ENCODE results near the gene JTB.

The JTB gene

DNA sequence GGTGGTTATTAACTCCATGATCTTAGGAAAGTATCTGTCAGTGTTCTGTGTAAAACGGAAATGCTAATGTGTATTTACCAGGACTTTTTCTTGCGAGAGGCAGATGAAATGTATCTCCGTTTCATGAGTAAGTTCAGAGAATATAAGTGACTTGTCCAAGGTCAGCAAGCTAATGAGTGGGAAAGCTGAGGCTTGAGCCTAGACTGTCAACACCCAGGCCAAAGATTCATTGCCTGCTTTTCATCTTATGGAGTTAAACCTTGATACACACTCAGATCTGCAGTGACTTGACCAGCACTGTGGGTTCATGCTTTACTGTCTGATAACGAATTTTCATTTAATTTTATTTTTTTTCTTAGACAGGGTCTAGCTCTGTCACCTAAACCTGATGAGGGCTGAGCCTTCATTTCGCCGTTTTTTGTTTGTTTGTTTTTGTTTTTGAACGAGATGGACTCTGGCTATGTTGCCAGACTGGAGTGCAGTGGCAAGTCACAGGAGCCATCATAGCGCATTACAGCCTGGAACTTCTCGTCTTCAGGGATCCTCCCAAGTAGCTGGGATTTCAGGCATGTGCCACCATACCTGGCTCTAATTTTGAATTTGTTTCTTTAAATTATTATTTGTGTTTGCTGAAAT is 918 bp upstream of the JTB start:
- DNase-seq, result no peak

DNA sequence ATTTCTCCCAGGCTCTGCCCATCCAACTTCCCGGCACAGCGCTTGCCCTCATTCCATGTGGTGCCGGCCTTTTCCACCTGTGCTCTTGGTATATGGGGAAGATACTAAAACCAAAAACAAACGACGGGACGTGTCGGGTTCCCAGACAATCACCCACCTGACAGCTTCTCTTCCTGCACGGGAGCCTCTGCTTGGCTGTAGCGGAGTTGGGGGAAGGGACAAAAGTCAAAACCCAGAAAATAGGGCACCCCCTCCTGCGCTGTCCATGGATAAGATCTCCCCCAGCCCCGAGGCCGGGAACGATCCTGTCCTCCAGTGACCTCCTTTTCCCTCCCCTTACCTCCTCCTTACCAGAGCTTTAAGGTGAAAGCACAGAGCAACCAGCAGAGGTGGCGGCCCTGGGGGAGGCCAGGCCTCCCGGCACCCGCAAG is 640 bp downstream of the JTB start:
- DNase-seq, result no peak

DNA sequence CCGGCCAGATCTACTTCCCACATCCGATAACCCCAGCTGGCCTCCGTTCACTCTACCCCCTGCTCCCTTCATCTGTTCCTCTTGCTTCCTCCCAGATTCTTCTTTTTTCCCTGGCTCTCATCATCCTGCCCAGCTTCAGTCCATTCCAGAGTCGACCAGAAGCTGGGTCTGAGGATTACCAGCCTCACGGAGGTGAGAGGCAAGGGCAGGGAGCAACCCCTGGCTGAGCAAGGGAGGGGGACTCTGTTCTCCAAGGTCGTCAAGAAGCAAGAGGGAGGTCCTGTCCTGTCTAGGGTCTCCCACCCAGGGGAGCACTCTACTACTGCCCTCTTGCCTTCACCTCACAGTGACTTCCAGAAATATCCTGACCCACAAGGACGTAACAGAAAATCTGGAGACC is 3.9 kb downstream of the JTB start:
- no peak for DNase-seq

DNA sequence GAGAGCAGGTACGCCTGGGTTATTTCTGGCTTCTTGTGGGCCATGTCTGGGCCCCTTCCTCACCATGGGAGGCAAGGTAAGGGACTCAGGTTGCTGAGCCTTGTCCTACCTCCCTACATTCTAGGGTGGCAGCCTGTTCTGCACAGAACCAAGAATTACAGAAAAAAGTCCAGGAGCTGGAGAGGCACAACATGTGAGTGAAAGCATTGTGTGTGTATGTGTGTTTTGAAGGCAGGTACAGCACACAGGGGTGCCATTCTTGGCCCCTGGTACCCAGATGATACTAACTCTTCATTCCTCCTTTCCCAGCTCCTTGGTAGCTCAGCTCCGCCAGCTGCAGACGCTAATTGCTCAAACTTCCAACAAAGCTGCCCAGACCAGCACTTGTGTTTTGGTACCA is 4.4 kb downstream of the JTB start:
- DNase-seq, result no peak

DNA sequence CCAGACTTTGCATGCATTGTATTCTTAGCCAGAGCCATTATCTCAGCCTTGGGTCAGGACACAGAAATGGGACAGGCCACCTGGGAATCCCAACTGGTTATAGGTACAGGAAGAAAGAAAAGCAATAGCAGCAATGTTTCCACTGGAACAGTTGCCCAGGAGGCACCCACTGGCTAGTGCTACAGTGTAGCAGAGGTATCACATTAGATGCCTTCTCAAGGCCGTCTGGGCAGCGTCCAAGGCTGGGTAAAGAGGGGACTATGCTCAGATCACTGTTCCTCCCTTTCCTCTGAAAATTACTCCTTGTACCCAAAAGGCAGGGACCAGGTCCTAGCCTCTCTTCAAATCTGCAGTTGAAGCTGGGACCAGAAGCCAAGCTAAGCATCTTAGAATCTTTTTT is 7.1 kb downstream of the JTB start:
- no peak for DNase-seq

DNA sequence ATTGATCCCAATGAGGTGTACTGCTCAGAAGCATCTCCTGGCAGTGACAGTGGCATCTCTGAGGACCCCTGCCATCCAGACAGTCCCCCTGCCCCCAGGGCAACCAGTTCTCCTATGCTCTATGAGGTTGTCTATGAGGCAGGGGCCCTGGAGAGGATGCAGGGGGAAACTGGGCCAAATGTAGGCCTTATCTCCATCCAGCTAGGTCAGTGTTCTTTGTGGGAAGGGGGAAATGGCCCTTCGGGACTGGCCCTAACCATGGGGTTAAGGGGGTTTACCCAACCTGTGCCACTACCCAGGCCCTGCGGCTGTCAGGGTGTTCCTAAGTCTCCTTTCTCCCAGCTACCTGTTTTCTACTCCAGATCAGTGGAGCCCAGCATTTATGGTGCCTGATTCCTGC is 8.5 kb downstream of the JTB start:
- DNase-seq, result no peak

DNA sequence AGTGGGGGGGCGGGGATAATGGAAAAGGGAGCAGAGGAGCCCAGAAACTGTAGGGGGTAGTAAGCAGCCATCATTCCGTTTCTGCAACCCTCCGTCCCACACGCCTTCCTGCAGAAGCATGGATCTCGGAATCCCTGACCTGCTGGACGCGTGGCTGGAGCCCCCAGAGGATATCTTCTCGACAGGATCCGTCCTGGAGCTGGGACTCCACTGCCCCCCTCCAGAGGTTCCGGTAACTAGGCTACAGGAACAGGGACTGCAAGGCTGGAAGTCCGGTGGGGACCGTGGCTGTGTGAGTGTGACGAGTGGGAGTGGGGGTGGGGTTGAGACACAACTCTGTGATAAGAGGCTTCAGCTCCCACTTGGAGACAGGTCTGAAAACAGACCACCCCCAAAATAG is 9.1 kb downstream of the JTB start:
- no peak for DNase-seq

DNA sequence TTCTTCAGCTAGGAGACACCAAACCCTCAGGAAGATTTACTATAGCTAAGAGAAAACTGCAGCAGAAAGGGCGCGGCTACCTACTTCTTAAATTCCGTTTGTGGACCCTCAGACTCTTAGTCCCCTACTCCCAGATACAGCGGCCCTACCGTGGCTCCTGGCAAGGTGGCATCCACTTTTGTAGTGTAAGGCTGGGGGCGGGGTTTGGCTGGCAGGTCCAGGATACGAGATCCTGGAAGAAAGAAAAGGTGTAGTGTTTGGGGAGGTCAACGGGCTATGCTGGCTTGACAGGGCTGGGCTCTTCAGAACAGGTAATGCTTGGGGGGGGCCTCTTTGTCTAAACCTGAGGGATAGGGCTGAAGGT is 9.5 kb downstream of the JTB start:
- no peak for DNase-seq

DNA sequence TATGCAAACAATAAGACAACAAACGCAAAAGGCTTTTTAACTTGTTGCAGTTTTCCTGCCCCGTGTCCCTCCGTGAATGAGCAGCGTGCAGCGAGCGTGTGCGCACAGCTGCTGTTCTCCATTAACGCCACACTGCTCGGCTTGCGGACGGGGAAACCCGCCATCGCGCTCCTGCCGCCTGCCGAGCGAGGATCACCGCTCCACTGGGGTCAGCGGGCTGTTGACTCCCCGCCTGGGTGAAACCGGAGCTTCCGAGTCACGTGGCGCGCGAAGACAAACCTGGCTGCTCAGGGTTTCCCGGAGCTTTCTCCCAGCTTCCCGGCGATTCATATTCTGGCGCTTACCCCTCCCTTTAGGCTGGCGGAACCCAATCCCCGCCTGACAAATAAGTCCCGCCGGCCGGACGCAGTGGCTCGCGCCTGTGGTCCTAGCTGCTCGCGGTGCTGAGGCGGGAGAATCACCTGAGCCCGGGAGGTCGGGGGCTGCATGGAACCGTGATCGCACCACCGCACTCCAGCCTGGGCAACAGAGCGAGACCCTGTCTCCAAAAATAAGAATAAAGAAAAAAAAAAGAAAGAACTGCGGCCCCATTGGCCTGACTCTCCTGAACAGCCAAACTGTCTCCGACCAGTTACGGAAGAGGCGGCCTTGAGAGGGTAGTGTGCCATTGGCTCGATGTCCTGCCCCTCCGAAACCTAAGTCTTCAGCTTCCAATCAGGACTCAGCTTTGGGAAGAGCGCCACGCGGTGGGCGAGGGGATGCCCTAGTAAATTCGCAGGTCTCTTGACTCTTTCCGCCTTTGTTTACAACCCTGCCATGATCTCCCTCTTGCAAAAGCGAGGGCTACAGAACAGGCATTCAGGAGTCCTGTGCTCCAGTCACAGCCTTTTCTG is 10.1 kb downstream of the JTB start, which contains the start of gene CREB3L4:
Gene CREB3L4, plus strand, starts transcription at position 796 of the 893 bp plus-strand sequence. CDS start 624 bp downstream, outside the sequence.
- DNase-seq, result peak; percentile 90

DNA sequence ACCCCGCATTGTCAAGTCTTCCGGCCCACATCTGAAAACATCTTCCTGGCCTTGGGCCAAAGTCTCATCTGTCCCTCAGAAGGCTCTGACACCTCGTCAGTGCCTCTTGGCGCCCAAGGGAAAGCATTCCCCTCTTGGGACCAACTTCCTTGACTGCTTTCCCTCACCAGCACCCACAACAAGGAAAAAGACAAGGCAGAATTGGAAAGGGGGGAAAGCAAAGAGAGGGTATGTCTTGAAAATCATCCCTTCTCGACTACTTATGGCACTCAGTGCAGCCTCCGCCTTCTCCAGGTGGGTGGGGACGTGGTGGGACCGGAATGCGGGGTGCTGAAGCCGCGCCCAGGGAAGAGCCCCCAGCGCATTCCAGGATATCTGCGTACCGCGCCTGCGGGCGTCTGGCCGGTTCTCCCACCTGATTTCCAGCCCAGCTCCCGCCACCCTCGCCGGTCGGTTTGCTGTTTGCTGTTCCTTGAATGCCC is 13.6 kb downstream of the JTB start:
- DNase-seq, result peak; percentile 42

DNA sequence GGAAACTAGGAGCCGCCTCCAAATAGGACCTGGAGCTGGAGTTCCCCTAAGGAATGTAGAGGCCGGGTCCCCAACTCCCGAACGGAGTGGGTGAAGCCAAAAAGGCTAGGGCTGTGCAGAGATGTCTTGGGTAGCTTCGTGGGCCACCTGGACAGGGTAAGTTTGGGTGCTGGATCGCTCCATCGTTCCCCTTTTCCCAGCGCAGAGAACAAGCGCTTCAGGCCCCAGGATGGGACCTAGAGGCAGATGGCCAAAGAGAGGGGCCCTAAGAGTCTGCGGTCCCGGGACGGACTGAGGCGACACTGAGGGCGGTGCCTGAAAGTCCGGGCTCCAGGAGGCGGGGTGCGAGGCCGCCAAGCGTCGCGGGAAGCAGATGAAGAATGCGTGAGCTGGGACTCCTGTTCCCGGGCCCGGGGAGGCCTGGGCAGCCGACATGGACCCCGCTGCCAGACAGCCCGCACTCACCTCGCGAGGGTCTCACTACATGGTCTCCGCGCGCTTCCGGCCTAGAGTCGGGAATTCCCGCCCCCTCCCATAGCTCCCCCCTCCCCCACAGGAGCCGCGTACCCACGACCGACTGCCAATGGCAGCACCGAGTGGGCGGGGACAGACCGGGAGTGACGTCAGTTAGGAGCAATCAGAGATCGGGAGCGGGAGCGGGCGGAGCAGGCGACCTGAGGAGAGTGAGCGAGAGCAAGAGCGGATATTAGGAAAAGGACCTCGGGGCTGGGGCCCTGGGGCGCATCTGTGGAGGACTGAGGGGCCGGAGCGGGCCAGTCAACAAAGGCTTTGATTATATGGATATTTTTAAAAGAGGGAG is 14.2 kb downstream of the JTB start, which contains the start of gene SLC39A1:
Gene SLC39A1, minus strand, starts transcription at position 508 of the 820 bp plus-strand sequence. CDS start 822 bp downstream, outside the sequence.
- peak; percentile 98 for DNase-seq

DNA sequence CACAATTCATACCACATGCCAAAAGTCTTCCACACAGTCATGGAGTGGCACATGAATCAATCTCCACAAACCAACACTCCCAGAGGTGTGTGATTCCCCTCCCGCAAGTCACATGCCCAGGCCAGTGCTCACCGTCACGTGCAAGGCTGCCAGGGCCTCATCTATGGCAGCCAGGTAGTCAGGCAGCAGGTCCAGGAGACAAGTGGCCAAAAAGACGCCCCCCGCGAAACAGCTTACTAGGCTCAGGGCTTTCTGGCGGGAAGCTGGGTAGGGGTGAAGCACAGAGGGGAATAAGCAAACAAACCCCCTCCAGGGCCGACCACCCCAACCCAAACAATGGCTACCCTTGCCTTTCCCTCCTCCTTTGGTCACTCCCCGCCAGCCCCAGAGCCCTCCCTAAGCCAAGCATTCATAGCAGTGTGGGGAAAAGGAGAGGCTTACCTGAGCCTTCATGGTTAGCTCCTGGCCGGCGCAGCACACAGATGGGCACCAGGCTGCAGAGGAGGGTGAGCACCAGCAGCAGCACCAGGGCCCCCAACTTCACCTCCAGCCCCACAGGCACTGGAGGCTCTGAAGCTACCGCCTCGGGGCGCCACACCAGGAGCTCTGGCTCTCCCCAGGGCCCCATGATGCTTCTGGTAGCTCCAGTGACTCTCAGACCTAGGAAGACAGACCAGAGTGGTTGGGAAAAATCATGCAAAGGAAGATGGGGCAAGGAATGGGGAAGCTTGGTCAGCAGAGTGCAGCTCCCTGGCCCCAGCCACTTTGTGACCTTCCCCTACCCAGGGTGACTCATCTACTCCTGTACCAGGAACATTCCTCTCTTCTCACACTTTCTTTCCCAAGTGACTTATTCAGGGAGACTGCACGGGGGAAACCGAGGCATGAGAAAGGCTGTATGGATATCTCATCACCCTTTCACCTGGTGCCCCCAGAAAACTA is 15.1 kb downstream of the JTB start:
- DNase-seq, result no peak

DNA sequence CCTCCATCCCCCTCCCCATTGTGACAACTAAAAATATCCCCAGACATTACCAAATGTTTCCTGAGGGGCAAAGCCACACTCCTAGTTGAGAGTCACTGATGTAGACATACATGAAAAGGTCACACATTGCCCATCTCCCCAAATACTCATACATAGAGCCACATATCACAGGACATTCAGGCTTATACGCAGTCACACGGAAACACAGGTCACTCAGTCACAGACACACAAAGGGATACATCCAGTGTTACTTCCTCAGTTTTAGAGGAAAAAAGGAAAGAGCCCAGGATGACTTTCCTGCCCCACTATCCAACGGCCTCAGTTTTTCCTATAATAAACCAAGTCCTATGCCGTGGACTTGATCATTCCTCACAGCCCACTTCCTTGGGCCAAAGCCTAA is 16.1 kb downstream of the JTB start:
- DNase-seq, result no peak

DNA sequence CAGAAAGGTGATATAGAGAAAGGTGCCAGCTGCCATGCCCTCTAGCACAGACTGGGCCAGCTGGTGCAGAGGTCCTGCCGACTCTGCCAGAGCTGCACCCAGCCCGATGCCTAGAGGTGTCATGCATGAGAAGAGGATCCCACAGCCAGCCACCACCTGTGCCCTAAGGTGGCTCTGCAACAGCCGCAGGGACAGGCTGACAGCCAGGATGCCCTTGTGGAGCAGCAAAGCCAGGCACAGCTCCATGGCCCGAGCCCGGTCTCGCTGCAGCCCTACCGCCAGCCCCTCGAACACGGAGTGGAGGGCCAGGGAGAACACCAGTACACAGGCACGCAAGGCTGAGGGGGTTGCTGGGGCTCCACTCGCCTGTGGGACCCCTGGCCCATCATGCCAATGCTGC is 17.3 kb downstream of the JTB start:
- no peak for DNase-seq

DNA sequence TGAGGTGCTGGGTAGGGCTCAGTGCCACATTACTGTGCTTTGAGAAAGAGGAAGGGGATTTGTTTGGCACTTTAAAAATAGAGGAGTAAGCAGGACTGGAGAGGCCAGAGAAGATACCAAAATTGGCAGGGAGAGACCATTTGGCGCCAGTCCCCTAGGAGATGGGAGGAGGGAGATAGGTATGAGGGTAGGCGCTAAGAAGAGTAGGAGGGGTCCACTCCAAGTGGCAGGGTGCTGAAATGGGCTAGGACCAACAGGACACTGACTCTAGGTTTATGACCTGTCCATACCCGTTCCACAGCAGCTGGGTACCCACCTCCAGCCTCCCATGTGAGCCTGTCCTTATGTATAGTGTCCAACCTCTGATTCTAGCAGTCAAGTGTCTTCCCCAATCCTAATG is 18.0 kb downstream of the JTB start:
- no peak for DNase-seq

DNA sequence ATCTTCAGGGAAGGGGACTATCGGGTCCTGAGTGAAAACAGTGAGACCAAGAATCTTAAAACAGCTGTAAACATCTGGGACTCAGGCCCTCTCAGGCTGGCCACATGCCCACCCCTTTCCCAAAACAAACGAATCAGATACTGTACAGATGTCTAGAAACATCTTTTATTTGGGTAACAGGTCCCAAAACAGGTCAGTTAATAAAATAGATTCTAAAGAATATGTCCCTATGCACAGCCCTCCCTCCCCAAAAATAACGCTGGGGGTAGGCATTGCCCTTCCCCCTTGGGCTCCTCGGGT is 18.6 kb downstream of the JTB start:
- DNase-seq, result no peak

DNA sequence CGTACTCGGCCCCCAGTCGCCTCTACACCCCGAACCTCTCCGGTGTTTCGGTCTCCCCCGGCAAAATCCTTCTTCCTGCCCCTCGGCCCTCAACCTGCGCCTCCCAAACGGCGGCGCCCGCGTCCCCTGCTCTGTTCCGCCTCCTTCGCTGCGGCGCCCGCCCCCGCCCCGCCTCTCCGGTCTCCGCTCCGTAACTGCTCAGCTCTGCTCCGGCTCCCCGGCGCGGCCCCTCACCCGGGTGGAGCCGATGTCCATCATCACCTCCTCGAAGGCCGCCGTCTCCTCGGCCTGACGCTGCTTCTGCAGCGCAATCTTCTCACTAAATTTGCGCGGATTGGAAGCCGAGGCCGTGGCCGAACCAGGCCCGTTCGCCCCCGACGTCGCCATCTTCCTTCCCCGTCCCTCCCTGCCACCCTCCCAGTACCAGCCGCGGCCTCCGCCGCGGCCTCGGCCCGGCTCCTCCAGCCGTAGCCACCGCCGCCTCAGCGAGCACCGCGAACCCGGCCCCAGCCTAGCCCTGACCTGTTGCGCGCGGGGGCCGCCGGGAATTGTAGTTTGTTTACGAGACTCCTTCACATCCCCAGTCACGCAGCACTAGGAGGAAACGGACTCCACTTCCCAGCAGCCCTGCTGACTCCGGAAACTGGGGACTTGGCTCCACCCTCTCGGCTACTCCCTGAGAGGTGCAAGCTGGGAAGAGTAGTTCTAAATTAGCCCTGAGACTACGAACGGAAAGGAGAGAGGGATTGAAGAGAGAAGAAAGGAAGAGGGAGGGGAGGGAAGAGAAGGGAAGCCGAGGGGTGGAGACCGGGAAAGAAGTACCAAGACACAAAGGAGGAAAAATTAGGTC is 19.1 kb downstream of the JTB start, which contains the start of gene CRTC2:
Gene CRTC2, minus strand, starts transcription at position 502 of the 850 bp plus-strand sequence. Its CDS starts 115 bp downstream, at position 387.
- DNase-seq, result peak; percentile 99

DNA sequence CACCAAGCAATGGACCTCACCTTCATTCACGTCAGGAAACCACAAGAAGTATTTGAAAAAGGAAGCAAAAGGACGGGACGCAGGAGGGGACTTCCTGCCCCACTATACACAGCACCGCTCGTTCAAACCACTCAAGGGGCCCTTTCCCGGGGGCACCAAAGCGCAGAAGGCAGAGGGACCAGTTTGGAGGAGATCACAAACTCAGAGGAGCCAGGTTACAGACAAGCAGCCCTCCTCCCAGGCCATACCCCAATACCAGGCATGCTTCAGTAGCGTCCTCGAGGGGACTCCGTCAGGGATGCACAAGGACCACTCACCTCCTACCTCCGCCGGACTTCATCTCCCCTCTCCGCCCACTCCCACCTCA is 19.7 kb downstream of the JTB start:
- DNase-seq, result peak; percentile 54

DNA sequence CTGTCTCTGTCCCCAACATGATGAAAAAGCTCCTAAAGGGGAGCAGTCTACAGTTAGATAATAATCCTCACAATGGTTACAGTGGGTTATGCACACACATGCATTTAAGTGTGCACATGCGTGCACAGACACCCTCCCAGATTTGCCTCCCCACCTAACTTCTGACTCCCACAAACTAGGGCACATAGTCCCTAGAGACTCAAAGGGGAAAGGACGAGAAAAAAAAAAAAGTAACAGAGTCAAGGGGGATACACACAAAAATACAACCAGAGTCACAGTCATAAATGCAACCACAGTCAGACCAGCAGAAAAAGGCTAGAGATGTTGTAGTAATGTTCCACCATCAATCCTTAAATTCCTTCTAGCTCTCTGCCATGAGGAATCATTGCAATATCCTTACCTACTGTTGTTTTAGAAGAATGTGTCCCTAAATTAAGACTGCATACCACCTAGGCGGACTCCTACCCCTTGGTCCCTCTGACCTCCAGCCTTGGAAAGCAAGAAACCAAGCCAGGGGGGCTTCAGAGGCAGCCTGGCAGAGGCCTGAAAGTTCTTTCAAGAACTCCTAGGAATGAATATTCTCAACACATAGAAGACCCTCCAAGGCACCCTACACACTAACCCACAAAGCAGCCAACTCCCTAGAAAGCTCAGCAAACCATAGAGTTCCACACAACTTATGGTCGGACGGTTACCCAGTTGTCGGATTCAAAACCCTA is 20.3 kb downstream of the JTB start:
- no peak for DNase-seq

DNA sequence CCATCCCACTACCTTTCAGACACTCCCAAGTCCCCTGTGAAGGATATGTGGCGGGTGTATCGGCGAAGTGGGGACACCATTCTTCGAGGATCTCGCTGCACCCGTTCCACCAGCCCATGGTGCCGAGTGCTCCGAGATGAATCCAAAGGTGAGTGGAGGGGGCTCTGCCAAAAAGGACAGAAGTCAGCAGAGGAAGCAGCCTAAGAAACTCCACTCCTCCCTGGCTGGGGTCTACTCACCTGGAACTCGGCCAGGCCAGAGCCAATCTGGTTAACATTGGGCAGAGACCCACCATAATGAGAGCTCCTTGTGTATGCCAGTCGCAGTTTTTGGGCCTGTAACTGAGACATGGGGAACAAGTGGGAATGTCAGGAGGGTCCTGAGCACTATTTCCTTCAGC is 22.6 kb downstream of the JTB start:
- DNase-seq, result no peak
